Tibial nerve (tissue), 4 donors: Measurements from ENCODE around the gene PLCD3.

Experiments used
- EP300 ChIP-seq, 2 donors: sonication (generic); formaldehyde crosslinking; IDR thresholded peaks; one replicate each; pipeline ENCODE4 v1.6.1; 2017; ENCODE audit warnings: antibody characterized with exemption in 2 of 2, mild to moderate bottlenecking in 1 of 2
- TF ChIP-seq, protein P1 (sequence below), 5 experiments: fragments of 200-600 bp in 3 of 5; fragments of 450-650 bp in 2 of 5; sonication (generic) in 3 of 5; IDR thresholded peaks; one replicate each; pipeline ENCODE4 v1.5.1; 2016 to 2019; ENCODE audit warnings: antibody characterized with exemption in 5 of 5, mild to moderate bottlenecking in 3 of 5, moderate library complexity in 2 of 5

DNA sequence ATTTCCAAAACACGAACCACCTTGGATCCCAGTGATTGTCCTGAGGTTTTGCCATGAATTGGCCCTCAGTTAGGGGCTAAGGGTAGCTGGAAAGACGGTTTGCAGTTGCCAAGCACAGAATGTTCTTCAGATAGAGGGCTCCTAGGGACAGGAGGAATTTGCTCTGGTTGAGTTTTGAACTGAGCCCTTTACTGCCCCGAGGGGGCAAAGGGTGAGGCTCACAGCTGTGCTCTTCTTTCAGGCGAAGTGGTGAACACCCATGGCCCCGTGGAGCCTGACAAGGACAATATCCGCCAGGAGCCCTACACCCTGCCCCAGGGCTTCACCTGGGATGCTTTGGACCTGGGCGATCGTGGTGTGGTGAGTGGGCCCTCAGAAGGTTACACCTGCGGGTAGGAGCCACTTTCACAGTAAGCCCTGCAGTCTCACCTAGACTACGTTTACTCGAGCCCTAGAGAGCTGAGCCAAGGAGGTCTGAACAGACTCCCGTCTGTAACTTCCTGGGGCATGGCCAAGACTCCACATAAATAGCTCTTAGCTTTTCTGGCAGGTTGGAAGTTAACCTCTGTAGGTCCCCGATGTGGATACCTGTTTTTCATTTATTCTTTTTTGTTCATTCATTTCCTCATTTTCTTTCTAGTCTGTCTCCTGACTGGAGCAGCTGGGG is 38.7 kb downstream of the PLCD3 start:
- TF ChIP-seq, protein P1, sequence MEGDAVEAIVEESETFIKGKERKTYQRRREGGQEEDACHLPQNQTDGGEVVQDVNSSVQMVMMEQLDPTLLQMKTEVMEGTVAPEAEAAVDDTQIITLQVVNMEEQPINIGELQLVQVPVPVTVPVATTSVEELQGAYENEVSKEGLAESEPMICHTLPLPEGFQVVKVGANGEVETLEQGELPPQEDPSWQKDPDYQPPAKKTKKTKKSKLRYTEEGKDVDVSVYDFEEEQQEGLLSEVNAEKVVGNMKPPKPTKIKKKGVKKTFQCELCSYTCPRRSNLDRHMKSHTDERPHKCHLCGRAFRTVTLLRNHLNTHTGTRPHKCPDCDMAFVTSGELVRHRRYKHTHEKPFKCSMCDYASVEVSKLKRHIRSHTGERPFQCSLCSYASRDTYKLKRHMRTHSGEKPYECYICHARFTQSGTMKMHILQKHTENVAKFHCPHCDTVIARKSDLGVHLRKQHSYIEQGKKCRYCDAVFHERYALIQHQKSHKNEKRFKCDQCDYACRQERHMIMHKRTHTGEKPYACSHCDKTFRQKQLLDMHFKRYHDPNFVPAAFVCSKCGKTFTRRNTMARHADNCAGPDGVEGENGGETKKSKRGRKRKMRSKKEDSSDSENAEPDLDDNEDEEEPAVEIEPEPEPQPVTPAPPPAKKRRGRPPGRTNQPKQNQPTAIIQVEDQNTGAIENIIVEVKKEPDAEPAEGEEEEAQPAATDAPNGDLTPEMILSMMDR (IDR thresholded peaks at IDR 0.05): no peak
- peak in 1 of 2 donors; percentile 92 for TF ChIP-seq EP300 (IDR thresholded peaks at IDR 0.05)
